ENCODE data around the gene COL6A1.
"Not testable (repeated sequence)": the region's sequence is repeated elsewhere in the genome, so short reads cannot be mapped to it uniquely, and the experiment has no call there.

The COL6A1 gene

DNA sequence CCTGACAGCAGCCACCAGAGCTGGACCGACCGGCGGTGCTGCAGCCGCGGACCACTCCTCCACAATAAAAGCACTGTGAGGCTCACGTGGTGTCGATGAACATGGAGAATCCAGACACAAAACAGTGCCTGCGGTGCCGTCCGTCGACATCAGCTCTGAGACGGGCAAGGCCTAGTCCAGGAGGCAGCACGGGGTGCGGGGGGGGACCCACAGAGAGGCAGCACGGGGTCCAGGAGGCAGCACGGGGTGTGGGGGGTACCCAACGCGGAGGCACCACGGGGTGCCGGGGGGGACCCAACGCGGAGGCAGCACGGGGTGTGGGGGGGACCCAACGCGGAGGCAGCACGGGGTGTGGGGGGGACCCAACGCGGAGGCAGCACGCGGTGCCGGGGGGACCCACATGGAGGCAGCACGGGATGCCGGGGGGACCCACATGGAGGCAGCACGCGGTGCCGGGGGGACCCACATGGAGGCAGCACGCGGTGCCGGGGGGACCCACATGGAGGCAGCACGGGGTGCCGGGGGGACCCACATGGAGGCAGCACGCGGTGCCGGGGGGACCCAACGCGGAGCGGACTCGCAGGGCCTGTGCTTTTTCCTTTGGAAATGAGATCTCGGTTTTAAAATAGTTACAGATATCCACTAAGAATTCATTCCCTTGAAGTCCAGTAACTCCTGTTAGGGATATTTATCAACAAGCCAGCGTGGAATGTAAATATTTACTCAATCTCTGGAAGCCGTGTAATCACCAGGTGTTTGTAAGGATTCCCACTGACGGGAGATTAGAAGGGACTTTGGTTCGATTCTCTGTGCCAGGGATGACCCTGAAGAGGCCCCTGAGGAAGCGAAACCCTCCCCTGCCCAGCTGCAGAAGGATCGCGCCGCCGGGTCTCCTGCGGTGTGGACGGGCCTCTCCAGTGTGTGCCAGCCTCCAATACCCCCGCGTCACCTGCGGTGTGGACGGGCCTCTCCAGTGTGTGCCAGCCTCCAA lies 52.1 kb downstream of the COL6A1 start:
- no peak for DNase-seq

DNA sequence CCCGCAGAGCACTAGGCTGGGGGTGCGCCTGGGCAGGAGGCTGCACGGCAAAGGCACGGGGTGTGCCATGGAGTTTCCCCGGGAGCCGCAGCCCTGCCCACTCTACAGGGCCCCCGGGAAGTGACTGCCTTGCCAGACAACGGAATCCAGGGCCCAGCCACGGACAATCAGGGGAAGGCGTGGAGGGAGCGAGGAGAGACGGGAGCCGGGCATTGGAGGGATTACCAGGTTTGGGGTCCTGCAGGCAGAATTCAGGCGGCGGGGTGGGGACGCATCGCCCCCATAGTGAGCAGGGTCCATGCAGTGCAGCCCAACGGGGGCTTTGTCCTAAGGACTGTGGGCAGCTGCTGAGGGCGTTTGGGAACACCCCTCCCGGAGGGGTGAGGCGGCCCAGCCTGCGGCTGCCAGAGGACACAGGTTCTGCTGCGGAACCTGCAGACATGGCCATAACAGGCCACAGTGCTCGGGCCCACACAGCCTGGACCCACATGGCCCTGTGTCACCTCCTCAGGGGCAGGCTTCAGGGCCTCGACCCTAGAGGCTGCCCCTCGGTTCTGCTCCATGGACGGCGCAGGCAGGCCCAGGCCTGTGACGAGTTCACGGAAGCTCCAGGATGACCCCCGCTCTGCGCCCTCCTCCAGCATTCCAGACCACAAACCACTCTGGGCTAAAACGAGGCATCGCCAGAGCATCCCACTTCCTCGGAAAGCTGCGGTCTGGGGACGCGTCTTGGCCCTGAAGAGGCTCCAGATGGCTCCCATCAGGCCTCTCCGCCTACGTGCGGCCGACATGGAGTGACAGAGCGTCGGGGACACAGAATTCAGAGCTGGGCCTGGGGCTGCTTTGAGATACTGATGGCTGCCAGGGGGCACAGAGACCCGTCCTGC lies 54.5 kb downstream of the COL6A1 start:
- DNase-seq = no peak

DNA sequence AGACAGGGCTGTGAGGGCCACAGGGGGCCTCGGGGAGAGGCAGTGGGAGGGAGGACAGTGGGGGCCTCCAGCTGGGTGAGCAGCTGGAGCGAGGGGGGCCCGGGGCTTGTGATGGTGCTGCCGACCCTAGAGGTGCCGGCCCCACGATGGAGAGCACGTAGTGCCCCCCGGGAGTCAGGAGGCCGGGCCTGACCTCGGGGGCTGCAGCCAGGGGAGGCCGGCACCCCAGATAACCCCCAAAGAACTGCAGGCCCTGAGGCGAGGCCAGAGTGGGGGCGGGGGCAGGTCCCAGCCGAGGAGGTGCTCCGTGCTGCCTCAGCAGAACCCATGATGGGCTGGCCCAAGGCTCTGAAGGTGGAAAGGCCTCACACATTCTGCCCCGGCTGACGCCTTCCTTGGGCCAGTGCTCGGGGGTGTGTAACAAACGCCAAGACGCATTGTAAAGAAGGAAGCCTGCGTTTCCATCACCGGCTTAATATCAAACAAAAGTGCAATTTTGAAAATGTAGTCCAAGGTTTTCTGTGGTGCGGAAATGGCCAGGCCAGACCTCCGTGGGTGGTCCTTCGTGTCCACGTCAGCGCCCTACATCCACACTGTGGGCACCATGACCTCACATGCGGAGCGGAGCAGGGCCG lies 55.2 kb downstream of the COL6A1 start:
- DNase-seq = no peak

DNA sequence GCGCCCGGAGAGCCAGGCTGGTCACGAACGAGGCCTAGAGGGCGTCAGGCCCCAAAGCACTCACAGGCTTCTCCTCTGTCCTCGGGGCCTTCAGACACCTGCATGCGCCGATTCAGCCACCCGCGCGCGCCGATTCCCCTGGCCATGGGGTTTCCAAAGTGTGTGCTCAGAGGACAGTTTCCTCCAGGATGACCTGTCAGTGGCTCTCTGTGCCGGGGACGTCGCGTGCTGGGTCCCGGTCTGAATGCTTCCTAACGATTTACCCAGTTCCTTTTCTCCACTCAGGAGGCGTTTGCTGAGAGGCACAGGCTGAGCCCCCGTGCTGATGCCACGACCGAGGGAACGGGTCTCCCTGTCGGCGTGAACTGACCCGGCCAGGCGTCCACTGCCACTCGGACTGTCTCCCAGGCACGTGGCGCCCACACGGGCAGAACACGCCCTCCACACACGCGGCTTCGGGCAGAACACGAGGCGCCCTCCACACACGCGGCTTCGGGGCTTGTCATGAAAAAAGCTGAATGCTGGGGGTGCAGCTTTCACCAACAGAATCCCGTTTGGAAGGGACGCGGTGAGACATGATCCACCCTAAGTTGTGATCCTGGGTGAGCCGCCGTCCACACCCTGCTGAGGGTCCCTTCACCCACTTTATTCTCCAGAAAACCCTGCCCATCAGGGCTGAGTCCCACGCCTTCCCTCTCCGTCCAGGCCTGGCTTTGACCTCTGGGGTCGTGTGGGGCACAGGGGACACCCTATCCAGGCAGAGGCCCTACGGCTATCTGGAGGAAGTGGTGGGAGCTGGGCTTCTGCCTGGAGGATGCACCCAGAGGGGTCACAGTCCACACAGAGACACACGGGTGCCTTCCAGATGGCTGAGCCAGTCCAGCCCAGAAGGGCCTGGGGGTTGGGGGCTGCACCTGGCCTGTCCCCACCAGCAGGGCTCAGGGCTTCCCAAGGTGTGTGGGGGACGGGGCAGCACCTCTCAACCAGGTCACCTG lies 56.1 kb downstream of the COL6A1 start:
- no peak for DNase-seq

DNA sequence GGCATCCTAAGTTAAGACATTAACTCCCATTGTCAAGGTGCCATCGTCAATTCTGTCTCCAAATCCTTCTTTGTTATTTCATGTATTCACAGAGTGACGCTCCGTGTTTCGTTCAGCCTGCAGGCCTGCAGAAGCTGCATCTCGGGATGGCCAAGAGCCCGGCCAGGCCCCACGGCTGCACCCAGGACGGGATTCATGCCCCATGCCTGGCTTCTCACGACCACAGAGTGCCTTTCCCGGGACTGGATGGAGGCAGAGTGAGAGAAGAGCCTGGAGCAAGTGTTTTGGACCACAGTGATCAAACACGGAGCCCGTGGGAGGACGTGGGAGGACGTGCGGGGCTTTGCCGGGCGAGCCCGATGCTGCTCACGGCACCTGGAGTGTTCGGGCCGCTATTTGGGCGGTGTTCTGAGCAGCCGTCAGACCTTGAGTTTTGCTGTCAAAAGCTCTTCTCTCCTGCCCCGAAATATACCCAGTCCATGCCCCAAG lies 56.8 kb downstream of the COL6A1 start:
- DNase-seq = no peak

DNA sequence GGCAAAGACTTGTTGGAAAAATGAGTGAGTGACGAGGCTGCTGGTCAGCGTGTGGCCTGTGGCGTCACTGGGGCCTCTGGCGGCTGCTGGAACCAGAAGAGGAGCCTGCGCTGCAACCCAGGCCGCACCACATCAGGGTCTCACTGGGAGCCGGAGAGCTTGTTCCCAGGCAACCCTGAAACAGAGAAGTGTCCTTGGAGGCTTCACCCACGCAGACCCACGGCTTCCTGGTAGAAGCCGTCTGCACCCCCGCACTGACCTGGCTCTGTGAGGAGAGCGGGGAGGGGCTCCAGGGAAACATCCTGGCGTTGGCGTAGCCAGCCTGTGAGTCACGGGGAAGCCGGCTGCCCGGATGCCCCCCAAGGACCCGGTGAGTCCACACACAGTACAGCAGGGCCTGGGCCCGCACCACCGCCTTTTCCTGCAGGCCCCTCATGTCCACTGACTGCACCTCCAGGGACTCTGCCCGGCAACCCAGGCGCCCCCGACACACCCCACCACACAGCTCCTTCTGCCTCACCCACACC lies 57.4 kb downstream of the COL6A1 start:
- DNase-seq = no peak

DNA sequence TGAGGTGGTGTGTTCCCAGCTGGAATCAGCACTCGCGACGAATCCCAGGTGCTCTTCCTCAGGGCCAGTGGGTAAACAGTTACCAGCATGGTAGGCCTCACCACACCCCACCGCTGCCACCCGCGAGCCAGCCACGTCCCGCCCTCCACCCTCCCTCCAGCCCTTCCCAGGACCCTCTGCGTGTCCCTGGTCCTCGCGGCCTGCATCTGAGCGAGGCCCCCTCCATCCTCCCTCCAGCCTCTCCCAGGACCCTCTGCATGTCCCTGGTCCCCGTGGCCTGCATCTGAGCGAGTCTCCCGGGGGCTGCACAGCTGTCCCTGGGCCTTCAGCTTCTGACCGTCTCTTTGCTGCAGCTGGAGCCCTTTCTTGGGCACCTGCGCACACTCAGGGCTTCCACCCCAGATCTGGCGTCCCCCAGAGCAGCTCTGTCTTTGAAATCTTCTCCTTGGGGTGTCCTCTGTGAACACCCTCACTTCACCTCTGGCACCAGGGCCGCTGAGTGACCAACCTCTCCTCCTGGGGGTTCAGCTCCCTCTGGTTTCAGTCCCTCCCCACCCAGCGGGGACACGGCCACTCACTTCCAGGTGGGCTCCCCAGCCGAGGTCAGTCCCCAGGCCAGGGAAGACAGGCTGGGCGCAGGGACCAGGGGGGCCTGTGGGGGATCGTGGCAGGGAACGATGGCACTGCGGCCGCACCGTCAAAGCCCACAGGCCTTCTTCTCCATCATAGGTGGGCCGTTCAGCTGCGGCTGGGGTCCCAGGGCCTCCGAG lies 58.5 kb downstream of the COL6A1 start:
- DNase-seq = no peak

DNA sequence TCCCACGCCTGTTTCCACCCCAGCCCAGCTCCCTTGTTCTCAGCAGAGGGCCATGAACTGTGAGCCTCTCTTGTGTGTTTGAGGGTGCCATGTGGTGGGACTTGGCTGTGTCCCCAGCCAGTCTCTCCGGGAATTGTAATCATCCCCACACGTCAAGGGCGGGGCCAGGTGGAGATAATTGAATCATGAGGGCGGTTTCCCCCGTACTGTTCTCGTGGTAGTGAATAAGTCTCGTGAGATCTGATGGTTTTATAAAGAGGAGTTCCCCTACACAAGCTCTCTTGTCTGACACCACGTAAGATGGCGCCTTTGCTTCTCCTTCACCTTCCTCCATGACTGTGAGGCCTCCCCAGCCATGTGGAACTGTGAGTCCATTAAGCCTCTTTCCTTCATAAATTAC lies 59.1 kb downstream of the COL6A1 start:
- DNase-seq = no peak

DNA sequence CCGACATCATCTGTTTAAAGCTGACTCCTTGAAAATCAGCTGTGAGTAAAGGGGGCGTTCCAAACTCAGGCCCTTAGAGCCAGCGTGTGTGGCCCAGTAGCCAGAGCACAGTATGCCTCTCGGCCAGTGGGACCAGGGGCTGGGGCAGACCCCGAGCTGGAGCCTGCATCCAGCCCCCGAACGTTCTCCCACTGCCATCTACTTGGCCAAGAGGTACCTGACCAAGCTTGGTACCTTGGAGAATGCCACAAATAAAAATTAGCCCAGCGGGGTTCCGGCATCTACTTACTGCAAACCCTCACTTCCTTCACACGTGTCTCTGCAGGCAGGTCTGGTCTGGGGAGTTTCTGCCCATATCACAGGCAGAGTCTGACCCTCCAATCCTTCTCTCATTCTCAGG lies 59.6 kb downstream of the COL6A1 start:
- DNase-seq = no peak

DNA sequence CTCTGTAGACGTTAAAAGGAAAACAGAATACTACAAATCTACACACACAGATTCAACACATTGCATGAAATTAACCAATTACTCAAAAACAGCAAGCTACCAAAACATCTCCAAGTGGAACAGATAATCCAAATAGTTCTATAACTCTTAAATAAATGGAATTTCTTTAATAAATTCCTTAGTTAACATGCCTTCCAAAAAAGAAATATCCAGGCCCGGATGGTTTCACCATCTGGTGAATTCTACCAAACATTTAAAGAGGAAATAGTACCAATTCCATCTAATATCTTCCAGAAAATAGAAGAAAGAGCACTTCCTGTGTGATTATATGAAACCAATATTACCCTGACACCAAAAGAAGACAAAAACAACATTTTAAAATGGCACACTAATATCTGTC lies 63.6 kb downstream of the COL6A1 start:
- DNase-seq = no peak

DNA sequence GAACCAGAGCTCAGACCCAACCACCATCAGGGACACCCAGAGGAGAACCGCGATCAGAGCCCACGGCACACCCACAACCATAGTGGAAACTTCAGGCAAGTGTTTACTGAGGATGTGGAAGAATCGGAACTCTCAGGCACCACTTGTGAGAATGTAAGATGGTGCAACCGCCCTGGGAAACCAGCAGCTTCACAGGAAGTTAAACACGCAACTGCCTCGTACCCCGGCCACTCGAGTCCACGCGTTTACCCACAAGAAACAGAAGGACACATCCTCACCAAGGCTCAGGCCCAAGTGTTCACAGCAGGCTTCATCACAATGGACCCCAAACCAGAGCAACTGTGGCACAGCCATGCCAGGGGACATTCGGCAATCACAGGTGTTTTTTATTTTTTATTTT lies 64.9 kb downstream of the COL6A1 start:
- DNase-seq = no peak

DNA sequence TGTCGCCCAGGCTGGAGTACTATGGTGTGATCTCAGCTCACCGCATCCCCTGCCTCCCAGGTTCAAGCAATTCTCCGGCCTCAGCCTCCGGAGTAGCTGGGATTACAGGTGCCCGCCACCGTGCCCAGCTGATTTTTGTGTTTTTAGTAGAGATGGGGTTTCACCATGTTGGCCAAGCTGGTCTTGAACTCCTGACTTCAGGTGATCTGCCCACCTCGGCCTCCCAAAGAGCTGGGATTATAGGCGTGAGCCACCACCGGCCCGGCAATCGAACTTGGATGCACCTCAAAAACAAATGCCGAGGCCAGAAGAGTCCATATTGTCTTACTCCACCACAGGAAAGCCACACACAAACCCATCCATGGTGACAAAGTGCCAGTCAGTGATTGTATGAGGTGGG lies 65.3 kb downstream of the COL6A1 start:
- not testable (repeated sequence) for DNase-seq

DNA sequence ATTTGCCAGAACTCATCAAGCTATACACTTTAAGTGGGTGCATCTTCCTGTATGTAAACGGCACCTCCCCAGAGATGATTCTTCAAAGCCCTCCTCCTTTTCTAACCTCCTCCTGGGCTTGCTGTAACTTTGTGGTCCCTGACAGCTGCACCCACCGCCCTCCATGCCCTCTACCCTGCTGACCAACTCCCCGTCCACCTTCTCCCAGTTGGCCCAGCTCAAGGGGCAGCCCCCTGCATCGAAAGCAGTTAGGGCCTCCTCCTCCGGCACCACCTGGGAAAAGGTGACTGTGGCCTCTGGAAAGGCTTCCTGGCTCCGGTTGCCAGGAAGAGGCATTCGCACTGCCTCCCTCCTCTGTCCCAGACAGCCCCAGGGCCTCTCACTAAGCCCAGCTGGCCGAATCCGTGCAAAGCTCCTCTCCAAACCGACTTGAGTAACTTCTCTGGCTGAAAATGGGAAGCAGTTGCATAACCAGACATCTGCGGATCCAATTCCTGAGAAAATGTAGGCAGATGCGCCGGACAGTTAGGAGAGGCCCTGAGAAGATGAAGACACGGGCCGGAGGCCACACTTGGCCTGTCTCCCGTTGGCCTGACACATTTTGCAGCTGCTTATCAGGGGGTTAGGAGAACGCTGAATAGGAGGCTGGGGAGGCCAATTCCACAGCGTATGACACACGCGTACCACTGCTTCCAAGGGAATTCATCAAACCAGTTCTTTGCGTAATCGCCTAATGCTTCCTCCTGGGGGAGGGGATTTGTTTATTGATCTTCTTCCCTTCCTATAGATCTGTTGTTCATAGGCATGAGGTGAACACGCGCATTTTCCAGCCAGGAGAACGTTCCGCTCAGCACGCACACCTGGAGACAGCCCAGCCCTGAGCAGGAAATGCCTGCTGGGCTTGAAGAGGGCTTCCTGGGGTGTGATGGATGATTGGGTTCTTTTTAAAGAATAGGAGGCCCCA lies 67.6 kb downstream of the COL6A1 start:
- DNase-seq = no peak

DNA sequence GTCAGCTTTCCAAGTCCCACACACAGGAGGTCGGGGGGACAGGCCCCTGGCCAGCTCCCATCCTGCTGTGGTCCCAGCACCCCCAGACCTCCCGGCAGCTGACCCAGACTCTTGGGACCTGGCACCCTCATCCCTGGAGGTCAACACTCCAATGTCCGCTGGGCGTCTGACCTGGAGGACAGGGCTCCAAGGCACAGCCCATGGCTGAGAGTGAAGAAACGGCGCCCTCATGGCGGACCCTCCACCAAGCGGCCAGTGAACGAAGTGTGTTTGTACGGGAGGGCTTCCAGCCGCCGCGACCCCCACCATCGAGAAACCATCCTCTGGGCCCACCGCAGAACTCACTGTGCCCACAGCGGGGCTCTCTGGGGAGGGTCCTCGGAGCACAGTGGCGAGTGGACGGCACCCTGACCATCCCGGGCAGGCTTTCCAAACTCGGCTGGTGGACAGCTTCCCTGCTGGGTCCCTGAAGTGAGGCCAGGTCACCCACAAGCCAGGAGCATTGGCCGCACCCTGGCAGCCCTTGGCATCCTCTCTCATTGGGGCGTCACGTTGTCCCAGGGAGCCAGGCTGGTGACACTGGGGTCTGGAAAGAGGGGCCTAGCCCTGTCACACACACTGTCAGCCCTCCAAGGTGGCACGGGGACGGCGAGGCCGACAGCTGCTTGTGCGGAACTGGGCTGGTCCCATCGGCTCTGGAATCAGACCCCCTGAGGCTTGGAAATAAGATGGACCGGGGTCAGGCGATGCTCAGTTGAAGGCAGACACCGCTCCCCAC lies 68.5 kb downstream of the COL6A1 start:
- DNase-seq = no peak

DNA sequence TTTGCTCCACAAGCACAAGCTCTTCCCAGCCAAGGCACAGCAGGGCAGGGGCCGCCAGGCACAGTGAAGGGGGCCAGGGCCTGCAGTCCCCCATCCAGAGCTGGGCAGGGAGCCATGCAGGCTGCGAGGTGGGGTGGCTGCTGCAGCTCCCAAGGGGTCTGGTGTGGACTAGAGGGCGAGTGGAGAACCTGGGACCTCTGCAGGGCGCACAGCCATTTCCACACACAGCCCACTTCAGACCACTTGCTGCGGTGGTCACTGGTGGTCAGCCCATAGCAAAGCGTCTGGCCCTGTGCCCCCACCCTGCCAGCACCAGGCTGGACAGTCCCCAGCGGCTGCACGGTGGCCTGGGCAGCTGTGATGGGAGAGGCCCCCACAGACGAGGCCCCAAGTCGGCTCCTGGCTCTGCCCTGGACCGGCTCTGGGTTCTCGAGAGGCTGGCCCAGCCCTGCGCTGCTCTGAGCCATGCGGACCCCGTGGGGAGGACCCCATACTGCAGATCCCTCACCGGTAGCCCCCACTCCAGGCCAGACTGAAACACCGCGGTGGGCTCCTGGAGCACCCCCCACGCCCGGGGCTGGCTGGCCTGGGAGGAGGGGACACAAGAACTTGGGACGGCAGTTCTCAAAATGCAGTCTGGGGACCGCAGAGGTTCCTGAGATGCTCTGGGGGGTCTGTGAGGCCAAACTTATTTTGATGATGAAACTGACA lies 69.3 kb downstream of the COL6A1 start:
- no peak for DNase-seq

DNA sequence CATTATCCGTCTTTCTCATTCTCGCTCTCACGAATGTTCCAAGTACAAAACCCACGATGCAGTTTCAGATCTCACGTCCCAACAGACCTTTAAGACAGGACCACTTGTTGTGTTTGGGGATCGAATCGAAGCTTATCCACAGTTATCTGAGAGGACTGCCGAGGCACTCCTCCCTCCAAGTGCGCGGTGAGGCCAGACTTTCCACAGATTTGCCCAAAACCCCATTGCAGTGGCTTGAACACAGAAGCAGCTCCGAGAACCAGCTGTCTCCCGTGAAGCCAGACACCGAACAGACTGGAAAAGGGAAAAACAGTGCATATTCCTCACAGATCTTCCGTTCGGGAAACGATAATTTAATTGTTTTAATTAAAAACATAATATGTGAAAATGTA lies 69.8 kb downstream of the COL6A1 start:
- DNase-seq = no peak

DNA sequence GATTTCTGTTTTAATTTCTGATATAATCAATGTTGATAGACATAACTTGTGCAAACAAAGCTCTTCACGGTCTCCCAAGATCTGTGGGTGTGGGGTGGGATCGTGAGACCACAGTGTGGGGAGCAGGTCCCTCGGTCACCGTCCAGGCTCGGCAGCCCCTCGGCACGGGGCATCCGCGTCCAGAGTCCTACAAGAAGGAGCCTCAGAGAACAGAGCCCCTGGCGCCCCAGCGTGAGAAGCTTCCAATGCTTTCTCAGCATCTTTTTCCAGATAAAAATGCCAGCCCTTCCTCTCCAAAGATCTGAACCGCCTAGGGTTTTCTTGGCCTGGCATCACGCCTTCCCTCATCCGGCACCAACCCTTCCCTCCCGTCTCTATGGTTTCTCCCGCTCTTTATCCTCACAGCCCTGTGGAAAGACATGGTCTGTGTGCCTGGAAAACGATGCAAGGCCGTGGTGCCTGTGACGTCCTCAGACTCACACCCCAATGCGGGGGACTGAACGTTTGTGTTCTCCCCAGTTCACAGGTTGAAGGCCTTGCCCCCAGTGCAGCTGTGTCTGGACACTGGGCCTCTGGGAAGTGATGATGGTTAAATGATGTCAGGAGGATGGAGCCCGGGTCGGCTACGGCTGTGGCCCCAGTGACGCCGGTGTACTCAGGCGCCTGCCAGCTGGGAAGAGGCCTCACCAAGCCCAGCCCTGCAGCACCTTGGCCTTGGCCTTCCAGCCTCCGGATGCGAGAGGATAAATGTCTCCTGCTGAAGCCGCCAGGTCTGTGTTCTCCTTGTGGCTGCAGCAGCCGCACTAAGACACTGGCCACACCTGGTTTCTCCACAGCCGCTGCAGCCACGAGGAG lies 70.5 kb downstream of the COL6A1 start:
- no peak for DNase-seq
